IPS-NIHi11 (cell line): Measurements from ENCODE around the gene CCDC192.

Experiments
- DNase-seq: peaks from one replicate; pipeline ENCODE4 v3.0.0; 2012; ENCODE audit warnings: mixed read lengths, low spot score

CCDC192 gene

DNA sequence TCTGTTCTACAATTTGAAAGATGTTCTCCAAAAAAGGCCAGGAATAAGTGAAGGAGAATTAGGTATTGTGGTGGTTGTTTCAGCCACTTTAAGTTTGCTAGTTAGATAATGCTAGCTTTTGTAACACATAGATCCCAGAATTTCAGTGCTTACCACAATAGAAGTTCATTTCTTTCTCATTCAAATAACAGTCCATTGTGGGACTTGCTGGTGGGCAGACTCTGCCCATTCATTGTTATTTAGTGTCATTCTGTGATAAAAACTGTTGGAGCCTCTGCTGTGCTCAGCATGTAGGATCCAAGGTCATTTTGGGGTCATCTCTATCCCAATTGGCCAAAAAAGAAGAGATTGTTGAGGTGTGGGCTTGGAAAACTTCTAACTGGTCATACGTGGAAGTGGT, 106.8 kb downstream of the CCDC192 start:
- peak; percentile 32 for DNase-seq

DNA sequence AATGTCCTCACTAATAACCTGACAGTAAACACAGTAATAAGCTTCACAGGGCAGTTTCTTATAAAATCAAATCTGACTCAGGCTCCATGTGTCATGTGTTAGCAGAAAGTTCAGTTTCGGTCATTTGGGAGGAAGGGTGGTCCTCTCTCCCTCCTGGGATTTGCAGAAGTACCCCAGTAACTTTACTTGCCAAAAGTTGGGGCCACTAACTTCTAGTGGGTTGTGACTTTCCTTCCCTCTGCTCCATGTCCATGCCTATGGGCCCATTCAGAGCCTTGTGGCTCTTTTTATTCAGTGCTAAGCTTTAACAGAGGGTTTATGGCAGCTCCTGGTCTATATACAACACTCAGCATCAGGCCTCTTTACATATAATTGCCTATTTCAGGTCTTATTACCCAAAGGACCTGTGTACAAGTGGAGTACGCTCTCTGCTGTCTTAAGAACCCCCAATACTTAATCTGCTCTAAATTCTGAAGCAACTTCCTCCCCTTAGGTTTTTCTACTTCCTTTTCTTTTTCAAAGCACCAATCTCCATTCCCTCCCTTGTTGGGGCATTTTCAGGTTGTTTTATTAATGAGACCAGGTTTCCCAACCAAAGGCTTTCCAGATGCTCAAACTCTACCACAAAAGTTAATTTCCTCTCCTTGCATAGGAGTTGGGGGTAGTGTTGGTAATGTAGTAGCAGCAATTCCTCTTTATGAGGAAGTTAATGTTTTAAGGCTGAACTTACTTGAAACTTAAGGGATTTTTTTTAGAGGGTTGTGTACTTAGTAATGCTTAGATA, 107.7 kb downstream of the CCDC192 start:
- no peak for DNase-seq

DNA sequence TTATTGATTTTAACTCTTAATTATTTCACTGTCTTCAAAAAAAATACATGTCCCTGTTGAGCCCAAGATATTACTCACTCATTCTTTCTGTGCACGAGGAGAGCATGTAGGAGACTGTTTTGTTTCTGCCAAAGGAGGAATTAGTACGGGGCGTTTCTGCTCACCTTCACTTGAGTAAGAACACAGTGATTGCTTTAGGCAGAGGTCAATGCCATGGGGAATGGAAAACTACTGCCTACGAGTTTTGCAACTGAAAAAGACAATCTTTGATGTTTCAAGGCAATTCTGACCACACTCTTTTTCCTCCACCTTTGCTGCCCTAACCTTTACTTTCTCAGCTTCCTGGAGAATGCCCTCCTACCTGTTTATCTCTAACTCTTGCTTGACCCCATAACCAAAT, 109.4 kb downstream of the CCDC192 start:
- DNase-seq, result no peak

DNA sequence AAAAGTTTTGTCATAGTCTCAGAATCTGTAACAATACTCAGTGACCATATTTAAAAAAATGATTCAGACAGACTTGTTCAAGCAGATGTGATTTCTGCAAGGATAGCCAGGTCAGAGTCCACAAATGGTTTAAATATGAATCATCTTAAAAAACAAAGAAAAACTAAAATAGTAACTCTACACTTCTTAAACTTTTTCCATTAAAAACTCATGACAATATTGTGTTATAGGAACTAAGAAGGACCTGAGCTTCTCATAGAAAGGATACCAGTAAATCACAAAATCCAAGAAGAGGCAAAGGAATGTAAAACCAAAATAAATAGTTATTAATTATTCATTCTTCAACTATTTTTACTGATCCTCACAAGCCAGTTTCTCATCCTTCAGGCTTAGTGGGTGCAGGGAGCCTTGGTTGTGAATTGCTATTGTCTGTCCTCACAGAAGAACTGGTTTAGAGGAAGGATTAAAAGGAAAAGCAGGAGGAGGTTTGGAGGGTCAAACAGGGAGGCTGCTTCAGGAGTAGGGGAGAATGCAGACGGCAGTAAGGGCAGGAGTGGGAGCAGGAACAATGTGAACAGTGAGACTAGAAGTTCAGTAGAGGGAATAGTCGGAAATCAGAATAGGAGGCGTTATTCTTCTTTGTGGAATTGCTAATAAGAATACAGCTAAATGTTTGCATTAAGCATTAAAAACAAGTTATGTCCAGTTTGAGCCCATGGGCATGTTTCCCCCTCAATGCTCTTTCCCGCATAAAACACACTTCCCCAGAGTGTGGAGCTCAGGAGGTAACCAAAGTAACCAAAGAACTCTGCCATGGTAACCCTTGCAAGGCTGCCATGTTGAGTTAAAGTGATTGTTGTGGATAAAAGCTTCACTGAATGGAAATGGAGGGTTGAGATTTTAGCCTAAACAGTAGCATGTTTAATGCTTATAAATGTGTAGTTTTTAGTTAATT, 110.7 kb downstream of the CCDC192 start:
- DNase-seq, result no peak

DNA sequence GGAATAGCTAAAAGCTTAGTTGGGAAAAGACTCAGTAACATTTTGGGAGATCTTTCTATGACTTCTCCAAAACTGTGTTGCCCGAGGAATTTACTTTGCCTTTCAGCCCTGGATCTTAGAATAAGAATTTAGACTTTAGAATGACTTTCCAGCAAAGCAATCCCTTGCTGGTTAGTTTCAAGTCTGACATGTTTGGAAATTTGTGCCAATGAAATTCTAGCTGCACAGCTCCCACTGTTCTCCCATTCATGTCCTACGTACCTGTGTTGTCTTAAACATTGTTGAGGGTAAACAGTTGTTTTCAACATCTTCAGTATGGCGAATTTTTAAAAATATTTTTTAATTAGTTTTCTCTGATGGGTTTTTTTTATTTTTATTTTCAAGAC, 111.4 kb downstream of the CCDC192 start:
- DNase-seq, result no peak

DNA sequence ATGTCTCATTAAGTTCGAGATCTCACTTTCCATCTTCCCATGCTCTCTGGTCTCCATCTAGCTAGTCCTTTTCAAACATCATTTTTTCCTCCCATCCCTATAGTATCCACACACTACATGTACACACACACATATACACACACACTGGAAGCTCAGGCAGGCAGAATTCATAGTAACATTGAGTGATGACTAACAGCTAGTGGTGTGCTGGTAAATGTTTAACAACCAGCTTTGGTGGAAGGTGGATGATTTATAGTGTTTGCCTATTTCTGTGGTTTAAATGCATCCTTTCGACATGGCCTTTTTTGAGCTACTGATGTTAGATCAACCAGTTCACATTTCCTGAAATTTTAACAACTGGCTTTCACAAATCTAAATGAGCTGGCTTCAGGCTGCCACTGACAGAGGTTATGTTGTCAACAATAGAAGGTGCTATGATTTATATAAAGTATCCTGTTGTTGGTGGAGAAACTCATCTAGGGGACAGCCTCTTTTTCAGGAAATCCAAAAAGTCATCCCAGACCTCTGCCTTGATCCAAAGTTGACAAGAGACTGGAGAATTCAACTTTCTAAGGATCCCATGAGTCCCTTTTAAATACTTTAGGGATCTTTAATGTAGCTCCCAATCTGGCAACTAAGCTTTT, 117.8 kb downstream of the CCDC192 start:
- no peak for DNase-seq

DNA sequence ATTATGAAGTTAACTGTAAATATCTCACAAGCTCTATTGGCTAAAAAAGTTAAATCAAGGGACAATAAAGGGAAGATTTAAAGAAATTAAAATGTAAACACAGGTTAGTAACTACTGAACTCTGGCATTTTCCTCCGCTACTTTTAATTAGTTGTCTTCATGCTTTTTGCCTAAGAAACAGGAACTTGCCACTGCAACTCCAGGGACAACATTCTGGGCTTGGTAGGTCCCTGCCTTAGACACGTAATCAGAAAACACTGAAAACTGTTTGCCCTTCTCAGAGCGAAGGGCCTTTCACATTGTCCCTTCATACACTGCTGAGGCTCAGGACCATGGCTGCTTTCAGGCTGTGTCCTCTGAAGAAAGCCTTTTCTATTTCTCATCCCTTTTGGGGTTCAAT, 118.7 kb downstream of the CCDC192 start:
- DNase-seq, result no peak

DNA sequence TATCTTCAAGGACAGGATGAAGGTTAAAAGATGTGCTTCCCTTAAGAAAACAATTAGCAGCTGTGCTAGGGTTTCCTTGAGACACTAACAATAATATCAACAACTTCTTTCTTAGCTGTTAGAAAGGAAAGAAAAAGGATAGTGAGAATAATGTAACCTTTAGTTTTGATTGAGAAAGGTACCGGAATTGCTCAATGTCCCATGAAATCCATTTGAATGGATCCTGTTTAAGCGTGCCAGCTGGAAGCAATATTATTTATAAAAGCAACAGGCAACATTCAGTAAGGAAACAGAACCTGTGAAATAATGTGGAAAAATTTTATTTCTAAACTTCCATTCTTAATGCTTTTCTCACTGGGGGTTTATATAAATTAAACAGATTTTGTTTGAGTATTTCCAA, 120.9 kb downstream of the CCDC192 start:
- no peak for DNase-seq

DNA sequence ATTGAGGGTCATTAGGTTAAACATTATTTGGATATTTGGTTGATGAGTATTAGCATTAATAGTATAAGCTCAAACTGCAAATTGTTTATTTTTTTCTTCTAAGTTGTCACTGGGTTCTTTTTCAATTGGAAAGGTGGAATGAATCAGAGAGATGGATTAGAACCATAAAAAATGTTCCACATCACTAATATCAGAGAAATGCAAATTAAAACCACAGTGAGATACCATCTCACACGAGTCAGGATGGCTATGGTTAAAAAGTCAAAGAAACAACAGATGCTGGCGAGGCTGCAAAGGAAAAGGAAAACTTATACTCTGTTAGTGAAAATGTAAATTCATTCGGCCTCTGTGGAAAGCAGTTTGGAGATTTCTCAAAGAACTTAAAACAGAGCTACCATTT, 122.8 kb downstream of the CCDC192 start:
- no peak for DNase-seq

DNA sequence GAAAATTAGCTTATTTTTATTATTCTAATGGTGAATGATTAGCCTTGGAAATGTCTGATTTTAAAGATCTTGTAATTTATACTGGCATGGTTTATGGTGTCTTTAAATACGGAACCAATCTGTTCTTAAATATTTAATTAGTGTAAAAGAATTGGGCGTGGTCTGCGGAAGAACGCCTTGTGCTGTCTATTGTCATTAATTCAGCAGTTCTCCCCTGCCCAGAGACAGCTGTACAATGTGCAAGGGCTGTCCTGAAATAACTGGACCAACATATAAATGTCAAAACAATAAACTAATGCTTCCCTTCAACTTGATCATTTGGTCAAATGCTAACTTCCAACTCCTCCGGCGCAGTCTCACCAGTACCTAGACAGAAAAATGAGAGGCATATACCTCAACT, 124.3 kb downstream of the CCDC192 start:
- no peak for DNase-seq

DNA sequence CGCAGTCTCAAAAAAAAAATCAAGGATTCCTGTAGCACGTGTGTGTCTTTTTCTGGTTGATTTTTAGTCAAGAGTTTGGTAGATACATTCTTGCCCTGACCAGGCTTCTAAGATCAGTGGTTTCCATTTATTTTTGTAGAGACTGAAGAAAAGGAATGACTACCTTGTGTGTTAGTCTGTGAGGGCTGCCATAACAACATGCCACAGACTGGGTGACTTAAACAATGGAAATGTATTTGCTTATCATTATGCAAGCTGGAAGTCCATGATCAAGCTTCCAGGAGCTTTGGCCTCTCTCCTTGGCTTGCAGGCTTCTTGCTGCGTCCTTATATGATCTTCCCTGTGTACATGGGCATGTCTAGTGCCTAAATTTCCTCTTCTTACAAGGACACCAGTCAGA, 127.0 kb downstream of the CCDC192 start:
- no peak for DNase-seq

DNA sequence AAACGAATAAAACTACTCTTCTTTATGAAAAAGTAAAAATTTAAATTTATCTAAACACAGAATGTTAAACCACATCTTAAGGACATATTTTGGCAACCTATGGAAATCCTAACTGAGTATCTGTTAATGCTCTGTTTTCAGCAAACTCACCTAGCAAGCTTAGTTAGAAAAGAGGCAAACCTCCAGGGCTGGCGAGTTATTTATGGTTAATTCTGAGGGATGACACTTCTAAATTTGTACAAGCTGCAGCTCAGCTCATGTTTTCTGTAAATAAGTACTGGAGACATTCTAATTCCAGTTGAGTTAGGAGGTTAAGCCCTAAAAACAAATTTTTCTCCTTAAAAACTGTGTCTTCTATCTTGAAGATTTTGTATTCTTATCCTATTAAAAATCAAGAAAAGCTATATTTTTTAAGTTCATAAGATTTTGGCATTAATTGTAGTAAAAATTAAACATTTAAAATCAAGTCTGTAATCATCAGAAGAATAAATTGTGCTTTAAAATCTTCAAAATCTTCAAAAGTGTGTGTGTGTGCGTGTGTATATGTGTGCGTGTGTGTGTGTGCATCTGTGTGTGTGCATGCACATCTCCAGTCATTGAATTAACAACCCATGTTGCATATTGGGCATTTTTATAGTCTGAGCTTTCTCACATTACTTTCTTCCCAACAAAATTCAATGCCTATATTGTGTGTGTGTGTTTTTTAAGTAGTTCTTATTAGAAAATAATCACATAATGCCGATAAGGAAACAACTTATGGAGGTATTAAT, 127.8 kb downstream of the CCDC192 start:
- DNase-seq, result no peak

DNA sequence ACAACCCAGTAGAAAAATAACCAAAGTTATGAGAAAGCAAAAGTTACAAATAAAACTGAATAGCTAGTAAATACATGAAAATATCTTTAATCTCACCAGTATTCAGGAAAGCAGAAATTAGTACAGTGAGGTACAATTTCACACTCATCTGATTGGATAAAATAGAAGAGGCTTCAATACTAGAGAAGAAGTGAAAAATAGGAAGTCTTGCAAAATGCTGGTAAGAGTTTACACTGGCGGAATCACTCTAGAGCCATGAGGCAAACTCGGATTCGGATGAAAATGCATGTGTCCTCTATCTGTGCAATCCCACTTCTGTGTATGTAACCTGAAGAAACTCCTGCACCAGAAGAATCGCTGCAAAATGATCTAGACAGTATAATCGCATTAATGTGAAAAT, 128.9 kb downstream of the CCDC192 start:
- DNase-seq, result no peak

DNA sequence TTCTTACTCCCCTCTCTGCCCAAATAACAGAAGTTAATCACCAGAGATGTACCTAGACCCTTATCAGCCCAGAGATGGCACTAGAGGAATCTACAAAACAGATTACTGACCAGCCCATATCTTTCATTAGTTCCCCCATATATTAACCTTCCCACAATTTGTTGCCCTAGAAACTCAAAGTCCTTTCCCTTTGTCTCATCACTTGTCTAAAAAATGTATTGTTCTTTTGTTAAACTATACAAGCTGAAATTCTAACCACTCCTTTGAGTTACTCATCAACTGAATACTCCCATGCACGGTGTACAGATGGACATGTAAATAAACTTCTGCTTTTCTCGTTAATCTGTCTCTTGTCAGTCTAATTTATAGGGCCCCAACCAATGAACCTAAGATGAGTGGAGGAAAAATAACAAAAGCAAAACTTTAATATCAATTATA, 130.9 kb downstream of the CCDC192 start:
- DNase-seq, result no peak

DNA sequence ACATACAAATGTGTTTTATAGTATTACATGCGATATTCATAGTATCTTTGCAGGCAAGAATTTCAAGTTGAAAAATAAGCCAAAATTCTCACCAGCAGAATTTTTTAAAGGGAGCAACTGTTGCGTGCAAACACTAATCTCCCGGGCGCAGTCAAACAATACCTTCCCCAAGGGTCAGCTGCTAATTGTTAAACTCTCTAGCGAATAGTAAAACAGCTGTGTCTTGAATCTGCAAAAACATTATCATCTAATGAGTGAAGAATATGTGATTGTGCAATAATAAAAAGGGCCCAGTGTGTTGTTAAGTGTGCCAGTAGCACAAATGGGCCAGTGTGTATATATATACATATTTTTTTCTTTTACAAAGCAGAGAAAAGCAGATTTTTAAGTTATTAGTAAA, 131.4 kb downstream of the CCDC192 start:
- no peak for DNase-seq

DNA sequence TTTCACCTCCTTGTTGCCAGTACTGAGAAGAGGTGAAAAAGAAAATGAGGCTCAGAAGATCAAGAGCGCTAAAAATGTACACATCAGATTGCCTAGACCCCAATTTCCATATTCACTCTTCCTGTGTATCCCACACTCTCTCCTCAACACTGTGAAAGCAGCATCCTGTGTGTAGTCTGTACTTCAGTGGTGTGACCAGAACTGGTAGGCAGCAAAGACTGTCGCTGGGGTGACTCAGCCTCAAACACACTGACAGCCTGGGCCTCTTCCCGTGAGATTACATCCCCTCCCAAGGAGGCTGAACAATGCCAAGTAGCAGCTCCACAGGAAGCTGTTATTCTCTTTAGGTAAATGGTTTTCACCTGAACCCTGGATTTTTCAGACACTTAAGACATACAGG, 135.5 kb downstream of the CCDC192 start:
- peak; percentile 18 for DNase-seq

DNA sequence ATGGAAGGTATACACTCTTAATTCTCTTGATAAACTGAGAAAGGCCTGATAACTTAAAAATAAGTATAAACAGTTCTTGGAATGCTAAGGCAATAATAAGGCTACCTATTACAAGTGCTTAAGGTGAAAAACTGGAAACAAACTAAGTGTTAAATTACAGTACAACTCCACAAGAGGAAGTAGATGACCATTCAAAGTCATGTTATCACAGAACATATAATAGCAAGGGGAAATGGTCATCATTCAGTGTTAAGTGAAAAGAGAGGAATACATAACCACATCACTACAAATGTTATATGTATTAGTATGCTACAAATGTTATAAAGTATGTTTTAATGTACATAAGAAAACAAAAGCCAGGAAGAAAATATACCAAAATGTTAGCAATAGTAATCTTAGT, 135.9 kb downstream of the CCDC192 start:
- no peak for DNase-seq

DNA sequence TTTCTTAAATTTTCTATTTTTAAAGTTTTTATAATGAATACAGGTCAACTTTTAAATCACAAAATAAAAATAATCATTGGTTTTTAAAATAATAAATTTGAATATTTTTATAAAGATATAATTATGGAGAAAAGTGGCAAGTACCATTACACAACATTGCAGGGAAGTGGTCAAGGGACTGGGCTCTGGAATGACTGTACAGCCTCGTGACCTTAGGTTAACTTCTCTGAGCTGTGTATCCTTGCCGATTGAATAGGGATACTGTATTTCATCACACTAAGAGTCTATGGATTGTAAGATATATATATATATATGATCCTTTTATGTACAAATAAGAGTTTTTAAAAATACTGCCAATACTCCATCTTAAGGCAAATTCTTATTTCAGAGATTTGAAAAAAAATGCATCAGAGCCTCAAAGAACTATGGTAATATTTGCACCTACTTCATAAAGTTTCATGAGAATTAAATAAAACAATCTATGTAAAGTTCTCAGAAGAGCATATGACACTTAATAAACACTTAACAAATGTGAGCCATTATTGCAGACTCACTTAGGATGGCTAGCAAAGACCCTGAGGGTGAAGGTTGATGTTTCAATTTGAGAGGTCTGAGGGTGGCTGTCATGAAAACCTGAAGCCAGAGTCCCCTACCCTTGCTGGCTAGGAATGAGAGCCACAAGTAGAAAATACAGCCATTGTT, 136.5 kb downstream of the CCDC192 start:
- no peak for DNase-seq

DNA sequence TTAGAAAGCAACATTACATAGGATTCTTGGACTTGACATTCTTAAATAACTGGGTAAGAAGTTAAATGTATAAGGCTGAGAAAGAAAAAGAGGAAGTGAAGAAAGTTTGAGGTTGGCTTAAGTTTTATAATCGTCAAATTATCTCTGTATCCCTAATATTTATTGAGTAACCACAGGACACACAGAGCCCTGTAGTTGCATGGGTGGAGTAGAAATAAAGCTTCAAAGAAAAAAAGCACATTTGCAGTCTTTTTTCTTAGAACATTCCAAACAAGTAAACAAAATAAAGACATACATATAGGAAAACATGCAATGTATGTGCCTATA, 137.0 kb downstream of the CCDC192 start:
- DNase-seq, result no peak

DNA sequence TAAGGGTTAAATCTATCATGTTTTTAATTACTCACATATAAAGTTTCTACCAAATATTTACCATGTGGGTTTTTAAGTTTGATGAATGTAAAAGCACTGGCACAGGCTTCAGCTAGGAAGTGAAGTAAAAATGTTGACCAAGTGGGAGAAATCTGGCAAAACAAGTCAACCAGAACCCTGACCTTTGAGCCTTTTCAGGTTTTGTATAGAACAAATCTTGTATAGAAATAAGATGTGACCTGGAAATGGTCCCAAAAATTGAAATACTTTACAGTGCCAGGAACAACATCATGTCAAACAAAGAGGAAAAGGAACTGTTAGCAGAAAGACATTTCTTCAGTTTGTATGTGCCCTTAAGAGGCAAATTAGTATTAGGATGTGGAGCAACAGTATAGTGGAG, 137.6 kb downstream of the CCDC192 start:
- no peak for DNase-seq

DNA sequence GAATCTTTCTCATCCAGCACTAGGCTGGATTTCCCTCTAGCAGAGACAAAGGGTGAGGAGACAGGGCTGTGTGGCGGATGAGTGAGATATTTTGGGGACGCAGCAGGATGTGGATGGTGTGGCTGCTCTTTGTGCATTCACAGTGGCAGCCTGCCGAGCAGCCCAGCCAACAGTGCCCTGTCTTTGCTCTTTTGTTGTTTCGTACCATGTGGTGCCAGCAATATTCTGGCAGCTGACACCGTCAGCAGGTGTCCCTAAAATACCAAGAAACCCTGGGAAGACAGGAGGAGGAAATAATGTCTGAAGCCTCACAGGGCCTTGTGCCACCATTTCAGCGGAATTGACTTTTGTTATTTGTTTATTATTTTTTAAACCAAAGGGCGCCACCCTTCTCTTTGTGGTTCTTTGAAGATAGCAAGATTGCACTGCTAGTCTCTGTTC, 141.4 kb downstream of the CCDC192 start:
- no peak for DNase-seq
